ENCODE results near the gene UGT1A10.

The UGT1A10 gene

DNA sequence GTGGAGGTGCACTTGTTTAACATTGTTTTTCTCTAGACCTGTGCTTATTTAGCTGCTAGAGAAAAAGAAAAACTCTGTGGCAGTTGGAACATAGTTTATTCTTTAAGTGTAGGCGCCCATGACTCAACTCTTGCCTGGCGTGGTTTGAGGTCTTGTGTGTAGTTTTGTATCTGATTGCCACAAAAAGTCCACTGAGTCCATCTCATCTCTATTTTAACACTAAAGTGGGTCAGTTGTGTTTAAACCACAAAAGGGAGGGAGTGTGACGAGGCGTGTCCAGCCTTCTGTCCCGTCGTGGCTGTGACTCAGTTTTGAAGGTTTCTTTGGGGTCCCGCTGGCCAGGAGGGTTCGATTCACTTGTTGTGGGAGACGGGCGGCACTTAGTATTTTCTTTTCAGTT is 20.2 kb downstream of the UGT1A10 start:
- DNase-seq = no peak

DNA sequence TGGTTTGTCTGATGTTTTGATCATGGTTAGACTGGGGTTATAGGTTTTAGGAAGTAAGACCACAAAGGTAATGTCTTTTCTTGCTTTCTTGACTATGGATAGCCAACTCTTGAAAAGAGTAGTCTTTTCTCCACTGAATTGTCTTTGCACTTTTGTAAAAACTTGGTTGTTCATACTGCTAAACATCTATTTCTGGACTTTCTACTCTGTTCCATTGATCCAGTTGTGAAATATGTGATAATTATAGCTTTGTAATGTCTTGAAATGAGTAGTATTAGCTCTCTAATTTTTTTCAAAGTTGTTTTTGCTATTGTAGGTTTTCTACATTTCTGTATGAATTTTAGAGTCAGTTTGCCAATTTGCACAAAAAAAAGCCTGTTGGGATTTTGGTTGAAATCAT is 22.4 kb downstream of the UGT1A10 start:
- DNase-seq = no peak

DNA sequence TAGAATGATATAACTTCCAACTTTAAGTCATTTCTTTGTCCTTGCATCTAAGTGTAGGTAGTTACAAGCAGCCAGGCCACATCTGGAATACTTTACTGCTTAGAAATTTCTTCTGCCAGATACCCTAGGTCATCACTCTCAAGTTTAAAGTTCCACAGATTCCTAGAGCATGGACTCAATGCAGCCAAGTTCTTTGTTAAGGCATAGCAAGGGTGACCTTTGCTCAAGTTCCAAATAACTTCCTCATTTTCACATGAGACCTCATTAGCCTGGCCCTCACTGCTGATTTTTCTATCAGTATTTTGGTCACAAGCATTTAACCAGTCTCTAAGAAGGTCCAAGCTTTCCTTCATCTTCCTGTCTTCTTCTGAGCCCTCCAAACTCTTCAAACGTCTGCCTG is 27.7 kb downstream of the UGT1A10 start:
- DNase-seq = no peak

DNA sequence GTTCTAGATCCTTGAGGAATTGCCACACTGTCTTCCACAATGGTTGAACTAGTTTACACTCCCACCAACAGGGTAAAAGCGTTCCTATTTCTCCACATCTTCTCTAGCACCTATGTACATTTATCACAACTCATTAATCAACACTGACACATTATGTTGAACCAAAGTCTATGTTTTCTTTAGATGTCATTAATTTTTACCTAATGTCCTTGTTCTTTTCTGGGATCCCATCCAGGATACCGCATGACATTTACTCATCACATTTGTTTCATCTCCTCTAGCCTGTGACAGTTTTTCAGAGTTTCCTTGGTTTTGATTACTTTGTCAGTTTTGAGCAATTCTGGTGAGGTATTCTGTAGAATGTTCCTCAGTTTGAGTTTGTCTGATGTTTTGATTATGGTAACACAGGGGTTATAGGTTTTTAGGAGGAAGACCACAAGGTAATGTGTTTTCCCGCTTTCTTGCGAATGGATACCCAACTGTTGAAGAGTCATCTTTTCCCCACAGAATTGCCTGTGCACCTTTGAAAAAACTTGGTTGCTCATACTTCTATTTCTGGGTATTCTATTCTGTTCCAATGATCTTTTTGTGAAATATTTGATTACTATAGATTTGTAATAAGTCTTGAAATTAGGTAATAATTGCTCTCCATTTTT is 32.5 kb downstream of the UGT1A10 start:
- DNase-seq = no peak

DNA sequence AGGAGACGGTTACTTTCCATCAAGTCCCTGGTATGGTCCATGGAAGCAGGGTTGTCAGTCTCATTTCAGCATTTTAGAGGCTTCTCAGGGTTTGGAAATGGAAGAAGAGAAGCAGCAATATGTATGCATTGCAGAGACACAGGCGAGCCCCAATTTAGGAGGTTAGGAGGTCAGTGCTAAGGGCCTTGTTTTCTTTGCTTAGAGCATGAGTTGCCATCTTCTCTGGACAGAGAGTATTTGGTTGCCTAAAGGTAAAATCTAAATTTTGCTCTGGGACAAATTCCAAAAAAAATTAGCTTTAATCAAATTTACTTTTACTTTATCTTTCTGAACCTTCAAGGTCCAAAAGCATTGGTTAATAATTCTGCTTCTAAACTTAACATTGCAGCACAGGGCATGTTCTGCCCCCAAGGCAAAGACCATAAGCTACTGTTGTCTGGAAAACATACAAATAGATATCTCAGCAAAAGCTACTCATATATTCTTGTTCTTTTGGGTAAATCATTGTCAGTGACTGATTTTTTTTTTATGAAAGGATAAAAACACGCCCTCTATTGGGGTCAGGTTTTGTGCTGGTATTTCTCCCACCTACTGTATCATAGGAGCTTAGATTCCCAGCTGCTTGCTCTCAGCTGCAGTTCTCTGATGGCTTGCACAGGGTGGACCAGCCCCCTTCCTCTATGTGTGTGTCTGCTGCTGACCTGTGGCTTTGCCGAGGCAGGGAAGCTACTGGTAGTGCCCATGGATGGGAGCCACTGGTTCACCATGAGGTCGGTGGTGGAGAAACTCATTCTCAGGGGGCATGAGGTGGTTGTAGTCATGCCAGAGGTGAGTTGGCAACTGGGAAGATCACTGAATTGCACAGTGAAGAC is 35.3 kb downstream of the UGT1A10 start, which contains the start of gene UGT1A9:
Gene UGT1A9, plus strand, starts transcription at position 609 of the 872 bp plus-strand sequence. Its CDS starts 37 bp downstream, at position 646.
- no peak for DNase-seq

DNA sequence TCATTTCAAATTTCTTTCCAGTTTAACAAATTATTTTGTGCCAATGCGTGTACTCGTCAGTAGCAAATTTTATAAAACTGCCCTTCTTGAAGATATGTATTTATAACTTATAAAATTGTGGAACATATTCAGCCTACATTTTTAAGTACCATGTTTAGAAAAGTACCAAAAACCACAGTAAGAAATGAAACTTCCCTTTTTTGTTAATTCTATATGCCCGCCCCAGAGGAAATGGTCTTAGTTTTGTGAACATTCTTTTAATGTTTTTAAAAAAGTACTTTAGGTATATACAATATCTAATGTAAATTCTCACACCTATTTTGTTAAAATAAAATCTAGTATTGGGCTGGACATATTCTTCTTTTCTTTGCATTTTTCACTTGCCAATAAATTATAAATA is 36.6 kb downstream of the UGT1A10 start:
- DNase-seq = no peak

DNA sequence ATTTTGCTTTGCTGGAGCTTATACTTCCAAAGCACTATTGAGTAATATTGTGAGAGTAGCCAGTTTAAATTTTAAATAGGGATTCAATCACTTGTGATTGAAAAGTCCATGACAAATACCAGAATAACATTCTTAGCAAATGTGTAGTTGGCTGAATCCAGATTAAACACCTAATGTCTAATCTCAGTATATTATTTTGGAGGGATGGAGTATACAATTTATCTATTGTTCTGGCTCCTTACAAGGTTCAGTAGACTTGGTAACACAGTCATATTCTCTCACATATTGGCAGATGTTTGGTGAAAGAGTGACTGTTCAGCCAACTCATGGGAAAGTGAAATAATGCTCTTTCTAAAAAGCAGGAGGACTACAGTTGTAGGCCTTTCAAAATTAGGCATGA is 37.6 kb downstream of the UGT1A10 start:
- no peak for DNase-seq

DNA sequence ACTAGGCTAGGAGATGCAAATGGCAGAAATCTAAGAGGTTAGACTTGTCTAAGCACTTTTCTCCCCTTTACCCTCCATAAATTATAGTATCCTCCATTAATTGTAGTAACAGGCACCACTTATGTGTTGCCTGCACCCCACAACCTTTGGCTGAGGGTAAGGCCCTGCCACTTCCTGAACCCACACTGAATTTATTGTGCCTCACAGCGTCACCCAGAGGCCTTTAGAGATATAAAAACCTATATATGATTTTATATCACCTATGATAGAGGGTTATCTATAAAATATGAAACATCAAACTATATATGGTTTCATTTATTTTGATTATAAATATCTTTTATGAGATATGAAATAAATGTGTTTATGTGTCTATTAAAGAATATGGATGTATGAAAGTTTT is 38.1 kb downstream of the UGT1A10 start:
- no peak for DNase-seq

DNA sequence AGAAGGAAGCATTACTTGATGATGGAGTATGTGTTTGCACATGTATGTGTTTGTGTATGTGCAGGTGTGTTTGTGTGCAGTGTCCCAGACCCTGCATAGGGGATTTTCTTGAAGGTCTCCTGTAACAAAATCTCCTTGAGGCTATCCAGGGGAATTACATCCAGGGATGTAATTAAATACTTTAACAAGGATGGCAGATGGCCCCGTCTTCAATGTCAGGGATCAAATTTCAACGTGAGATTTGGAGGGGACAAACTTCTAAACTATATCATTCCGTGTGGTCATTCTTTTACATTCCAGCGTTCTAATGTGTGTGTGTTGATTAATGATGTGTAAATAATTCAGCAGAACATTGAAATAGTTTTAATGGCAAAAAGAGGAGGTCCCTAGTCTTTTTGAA is 38.7 kb downstream of the UGT1A10 start:
- peak; percentile 94 for DNase-seq

DNA sequence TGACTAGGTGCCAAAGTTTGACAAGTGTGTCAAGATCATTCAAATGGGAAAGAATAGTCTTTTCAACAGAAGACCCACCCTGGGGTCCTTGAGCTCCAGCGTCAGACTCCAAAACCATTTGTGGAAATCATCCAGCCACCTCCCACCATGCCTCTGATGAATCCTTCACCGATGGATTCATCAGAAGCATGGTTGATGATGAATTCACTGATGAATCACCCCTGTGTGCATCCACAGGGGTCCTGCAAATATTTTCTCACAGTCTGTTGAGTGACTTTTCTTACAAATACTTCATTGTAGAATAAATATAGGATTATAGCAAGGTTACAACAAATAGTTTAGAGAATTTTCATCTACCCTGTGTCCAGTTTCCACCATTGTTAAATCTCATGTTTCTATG is 39.8 kb downstream of the UGT1A10 start:
- DNase-seq = no peak

DNA sequence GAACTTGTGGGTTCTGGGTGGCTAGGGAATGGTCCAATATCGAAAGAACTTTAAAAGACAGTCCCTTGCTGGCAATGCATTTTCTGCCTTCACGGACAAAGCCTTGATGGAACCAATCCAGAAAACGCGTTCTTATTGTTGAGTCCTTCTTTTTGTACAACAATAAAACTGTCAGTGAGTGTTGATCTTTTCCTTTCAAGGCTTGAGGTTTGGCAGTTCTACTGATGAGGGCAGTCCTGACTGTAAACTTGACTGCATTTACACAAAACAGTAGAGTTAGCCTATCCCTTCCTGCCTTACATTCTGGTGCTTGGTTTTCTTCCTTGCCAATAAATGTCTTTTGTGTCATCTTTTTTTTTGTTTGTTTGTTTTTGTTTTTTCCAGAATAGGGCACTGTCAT is 42.9 kb downstream of the UGT1A10 start:
- no peak for DNase-seq

DNA sequence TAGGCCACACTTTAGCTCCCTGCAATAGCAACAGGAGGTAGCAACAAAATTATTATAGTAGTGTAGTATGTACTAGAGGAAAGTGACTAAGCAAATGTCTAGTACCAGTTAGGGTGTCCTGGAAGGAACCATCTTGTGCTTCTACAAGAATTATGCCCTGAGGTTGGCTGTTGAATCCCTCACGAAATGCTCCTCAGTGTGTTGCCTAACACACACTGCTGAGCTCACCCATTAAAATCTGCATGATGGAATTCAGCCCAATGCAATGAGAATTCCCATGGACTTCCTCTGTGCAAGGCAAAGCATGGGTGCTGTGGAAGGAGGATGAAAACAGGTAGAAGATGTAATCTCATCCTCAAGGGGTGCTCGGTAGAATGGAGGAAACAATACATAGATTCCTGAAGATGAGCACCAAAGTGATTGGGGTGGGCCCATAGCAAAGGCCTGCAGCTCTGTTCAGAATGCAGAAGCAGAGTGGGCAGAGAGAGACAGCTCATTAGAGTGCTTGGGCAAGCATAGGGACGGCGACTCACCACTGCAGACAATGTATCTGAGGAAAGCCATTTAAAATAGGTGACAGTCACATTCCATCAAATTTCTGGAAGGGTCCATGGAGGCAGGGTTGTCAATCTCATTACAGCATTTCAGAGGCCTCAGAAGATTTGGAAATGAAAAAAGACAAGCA is 44.3 kb downstream of the UGT1A10 start:
- no peak for DNase-seq

DNA sequence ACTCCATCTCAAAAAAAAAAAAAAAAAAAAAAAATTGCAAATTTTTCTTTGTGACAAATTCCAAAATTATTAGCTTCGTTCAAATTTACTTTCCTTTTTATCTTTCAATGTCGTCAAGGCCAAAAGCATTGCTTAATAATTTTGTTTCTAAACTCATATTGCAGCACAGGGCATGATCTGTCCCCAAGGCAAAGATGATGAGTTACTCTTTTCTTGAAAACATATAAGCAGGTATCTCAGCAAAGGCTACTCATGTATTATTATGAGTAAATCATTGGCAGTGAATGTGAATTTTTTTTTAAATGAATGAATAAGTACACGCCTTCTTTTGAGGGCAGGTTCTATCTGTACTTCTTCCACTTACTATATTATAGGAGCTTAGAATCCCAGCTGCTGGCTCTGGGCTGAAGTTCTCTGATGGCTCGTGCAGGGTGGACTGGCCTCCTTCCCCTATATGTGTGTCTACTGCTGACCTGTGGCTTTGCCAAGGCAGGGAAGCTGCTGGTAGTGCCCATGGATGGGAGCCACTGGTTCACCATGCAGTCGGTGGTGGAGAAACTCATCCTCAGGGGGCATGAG is 45.4 kb downstream of the UGT1A10 start, which contains the start of gene UGT1A7:
Gene UGT1A7, plus strand, starts transcription at position 381 of the 579 bp plus-strand sequence. Its CDS starts 37 bp downstream, at position 418.
- no peak for DNase-seq

DNA sequence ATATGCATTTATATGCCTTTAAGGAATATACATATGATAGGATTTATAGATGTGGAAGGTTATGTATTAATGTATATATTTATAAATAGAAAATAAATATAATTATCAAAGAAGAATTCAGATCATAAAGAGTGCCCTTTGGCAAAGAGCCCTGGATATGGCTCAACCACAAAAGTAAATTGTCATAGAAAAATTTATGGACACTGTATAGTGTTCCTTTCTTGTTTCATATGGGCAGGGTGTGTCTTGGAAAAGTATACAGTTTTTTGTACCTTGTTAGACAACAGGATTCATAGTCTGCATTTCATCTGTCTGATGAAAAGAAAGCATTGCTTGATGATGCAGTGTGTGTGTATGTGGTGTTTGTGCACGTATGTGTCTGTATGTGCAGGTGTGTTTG is 48.4 kb downstream of the UGT1A10 start:
- no peak for DNase-seq

DNA sequence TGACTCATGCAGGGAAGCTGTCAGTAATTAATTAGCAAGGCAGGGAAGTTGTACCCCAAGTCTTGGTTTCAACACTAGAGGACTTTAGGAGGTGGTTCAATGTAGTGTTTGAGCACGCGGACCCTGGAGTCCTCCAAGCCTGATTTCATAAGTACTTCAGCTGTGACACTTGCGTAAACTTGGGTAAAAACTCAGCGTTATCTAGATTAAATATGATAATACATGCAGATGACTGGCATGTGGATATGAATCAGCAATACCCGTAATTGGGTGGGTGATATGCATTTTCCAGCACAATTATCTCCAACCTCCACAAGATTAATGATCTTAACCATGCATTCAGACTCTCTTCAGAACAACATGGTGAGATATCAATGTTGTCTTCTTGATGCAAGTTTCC is 50.7 kb downstream of the UGT1A10 start:
- DNase-seq = no peak

DNA sequence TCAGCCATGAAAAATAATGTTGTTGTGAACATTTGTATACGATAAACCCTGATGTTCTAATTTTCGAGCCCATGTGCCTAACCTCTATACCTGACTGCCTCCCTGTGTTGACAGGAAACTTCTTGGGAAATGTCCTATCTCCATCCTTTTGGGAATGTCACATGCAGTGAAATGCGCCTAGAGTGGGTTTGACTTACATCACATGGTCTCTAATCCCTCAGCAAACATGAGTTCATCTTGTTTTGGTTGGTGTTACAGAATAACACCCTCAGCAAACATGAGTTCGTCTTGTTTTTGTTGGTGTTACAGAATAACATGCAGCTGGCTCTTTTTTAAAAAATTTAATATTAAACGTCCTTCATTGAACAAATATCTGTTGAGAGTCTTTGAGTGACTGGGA is 52.1 kb downstream of the UGT1A10 start:
- no peak for DNase-seq

DNA sequence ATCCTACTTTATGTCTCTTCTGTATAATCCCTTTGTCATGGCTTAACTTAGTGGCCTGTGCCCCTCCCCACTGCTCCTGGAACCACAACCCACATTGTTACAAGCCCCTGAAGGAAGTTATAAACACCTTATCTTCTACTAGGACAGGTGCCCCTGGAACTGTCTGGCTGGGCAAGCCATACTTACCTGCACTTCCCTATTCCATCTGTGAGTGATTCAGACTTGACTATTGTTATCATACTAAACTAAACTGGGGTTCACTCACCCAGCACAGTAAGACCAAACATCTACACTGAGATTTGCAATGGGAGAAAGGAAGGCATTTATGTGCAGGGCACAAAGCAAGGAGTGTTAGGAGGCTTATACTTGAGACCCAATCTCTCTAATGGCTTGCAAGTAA is 52.8 kb downstream of the UGT1A10 start:
- no peak for DNase-seq

DNA sequence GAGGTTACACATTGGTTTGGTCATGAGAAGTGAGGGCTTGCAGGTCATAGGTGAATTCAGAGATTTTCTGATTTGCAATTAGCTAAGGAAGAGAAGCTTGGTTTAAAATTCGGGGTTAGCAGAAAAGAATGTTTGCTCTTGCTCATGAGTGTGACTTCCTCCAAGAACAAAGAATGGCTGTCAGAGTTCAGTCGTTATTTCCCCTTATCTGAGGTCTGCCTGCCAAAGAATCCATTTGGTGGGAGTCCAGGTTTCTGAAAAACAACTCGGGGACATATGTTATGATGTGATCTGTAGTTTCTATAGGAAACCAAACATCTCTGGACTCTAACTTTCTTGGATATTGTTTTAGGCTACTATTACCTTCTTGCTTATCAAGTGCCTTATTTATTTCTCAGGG is 53.3 kb downstream of the UGT1A10 start:
- DNase-seq = no peak

DNA sequence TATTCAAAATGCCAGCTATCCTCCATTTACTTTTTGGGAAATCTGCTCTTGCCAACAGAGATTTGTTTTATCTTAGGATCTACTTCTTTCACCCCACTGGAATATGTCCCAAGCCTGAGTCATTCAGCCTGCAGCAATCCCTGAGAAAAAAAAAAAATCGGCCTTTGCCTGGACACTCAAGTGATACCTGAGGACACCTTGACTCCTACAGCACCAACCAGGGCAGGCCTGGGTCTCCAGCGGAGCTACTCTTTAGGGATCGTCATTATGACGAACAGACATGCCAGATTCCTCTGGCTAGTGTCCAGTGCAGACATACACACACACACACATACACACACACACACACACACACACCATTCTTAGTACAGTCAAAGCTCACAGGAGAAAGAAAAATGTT is 54.2 kb downstream of the UGT1A10 start:
- no peak for DNase-seq

DNA sequence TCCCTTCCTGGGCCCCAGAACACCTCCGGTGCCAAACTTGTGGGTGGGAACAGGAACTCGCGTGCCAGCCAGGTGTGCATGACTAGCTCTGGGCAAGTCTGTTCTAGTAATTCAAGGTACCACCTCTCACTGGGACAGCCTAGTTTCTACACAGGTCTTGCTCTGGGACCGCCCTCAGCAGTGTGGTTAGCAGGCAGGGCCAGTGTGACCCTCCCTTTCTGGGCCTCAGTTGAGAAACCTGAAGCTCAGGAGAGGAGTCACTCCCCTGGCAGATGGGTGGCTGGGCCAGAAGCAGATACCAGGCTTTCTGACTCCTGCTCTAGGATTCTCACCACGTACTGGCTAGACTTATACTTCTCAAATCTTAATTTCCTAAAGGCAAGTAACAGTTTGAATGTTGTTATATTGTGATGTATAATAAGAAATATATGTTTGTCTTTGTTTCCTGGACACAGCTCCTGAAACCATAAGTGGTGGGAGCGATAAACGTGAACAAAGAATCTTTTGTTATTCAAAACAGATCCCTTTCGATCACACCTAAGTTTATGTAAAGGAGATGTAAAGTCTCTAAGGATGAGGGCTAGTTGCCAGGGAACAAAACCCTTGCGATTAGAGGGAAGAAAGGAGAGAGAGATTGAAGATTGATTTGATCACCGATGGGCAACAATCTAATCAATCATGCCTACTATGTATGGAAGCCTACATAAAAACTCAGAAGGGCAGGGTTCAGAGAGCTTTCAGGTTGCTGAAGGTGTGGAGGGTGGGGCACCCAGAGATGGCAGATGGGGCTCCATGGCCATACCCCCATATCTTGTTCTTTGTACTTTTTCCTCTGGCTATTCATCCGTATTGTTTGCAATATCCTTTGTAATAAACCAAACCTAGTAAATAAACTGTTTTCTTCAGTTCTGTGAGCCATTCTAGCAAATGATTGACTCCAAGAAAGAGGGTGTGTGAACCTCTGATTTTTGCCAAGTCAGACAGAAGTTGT is 55.5 kb downstream of the UGT1A10 start:
- no peak for DNase-seq

DNA sequence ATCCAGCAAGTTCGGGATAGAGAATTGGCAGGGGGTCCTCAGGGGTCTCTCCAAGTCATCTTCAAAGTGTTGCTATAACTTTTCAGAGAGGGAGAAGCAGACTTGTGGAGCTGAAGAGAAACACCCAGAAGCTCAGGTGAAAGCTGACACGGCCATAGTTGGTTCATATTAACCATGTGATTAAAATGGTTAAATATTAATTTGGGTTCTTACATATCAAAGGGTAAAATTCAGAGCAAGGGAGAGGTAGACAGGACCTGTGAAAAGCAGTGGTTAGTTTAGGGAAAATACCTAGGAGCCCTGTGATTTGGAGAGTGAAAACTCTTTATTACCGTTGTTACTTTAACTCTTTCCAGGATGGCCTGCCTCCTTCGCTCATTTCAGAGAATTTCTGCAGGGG is 56.4 kb downstream of the UGT1A10 start, which contains the start of gene UGT1A6:
Gene UGT1A6, plus strand, starts transcription at position 243 of the 400 bp plus-strand sequence. Its CDS starts 115 bp downstream, at position 358.
- no peak for DNase-seq

DNA sequence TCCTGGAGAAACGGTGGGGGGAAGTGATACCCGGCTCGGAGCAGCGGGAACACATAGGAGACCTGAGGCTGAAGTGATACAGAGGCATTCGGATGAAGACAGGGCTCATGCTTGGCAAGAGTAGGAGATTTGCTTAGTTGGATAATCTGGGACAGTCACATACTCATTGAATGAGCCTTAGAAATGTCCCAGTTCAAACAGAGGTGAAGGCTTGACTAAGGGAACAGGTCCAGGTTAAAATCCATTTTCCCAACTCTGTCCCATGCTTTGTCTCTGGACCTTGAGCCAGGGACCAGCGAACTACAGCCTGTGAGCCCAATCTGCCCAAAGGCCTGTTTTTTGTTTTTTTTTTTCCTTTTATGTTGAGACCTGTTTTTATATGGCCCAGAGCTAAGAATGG is 57.7 kb downstream of the UGT1A10 start:
- DNase-seq = no peak
